ENCODE results near the gene EYA2. TPM values are rescaled to one million over a fixed set of nuclear protein-coding genes. Genes with fewer than 3 reads are reported as not detected.

EYA2 gene
- total RNA-seq, 1 donor from 2014 or later: 15.4 TPM

- Histone ChIP-seq H3K27me3 (no peaks in the 10 kb centered on the region), H3K4me3 (no peak overlapping the region), H3K27ac (no peak overlapping the region), H3K36me3 (no peaks in the 10 kb centered on the region), H3K4me1 (no peaks in the 10 kb centered on the region), H3K9me3 (no peaks in the 10 kb centered on the region)
- no peak for DNase-seq (ENCODE audit: low spot score in 2 of 2)
- intact Hi-C loops (cut with DNase I): no loop called here
- TF ChIP-seq CTCF (IDR thresholded peaks at IDR 0.05): no peak
Observed at GRCh38 chr20:47102629-47103028, 208.0 kb downstream of the EYA2 start.

GRCh38 chr20:47106786-47107185 is 212.1 kb downstream of the EYA2 start:
- H3K36me3 ChIP-seq: no peaks in the 10 kb centered on the region
- intact Hi-C loops (cut with DNase I): no loop called here
- H3K27ac ChIP-seq: no peak overlapping the region
- H3K27me3 ChIP-seq: no peaks in the 10 kb centered on the region
- no peak overlapping the region for H3K4me3 ChIP-seq
- no peak for DNase-seq (ENCODE audit: low spot score in 2 of 2)
- H3K9me3 ChIP-seq: peaks cover 0 to 10% of the 10 kb centered on the region in 2 donors
- no peak for TF ChIP-seq CTCF (IDR thresholded peaks at IDR 0.05)
- H3K4me1 ChIP-seq: no peaks in the 10 kb centered on the region

- no peaks in the 10 kb centered on the region for H3K36me3 ChIP-seq
- peaks cover 0 to 10% of the 10 kb centered on the region in 2 donors for H3K9me3 ChIP-seq
- no peaks in the 10 kb centered on the region for H3K4me1 ChIP-seq
- no peak overlapping the region for H3K27ac ChIP-seq
- DNase-seq (ENCODE audit: low spot score in 2 of 2): no peak
- H3K27me3 ChIP-seq: no peaks in the 10 kb centered on the region
- no peak for TF ChIP-seq CTCF (IDR thresholded peaks at IDR 0.05)
- H3K4me3 ChIP-seq: no peak overlapping the region
- intact Hi-C loops (cut with DNase I): no loop called here
Observed at GRCh38 chr20:47108994-47109393, 214.4 kb downstream of the EYA2 start.

GRCh38 chr20:47110819-47111218 is 216.2 kb downstream of the EYA2 start:
- no peak for TF ChIP-seq CTCF (IDR thresholded peaks at IDR 0.05)
- H3K4me1 ChIP-seq: no peaks in the 10 kb centered on the region
- intact Hi-C loops (cut with DNase I): no loop called here
- no peak overlapping the region for H3K4me3 ChIP-seq
- H3K27ac ChIP-seq: no peak overlapping the region
- DNase-seq (ENCODE audit: low spot score in 2 of 2): no peak
- H3K36me3 ChIP-seq: no peaks in the 10 kb centered on the region
- peaks cover 0 to 10% of the 10 kb centered on the region in 2 donors for H3K9me3 ChIP-seq
- no peaks in the 10 kb centered on the region for H3K27me3 ChIP-seq

- no peak overlapping the region for H3K27ac ChIP-seq
- DNase-seq (ENCODE audit: low spot score in 2 of 2): no peak
- H3K27me3 ChIP-seq: no peaks in the 10 kb centered on the region
- H3K9me3 ChIP-seq: peaks cover 0 to 10% of the 10 kb centered on the region in 2 donors
- H3K4me3 ChIP-seq: no peak overlapping the region
- no peaks in the 10 kb centered on the region for H3K36me3 ChIP-seq
- TF ChIP-seq CTCF (IDR thresholded peaks at IDR 0.05): no peak
- intact Hi-C loops (cut with DNase I): no loop called here
- H3K4me1 ChIP-seq: no peaks in the 10 kb centered on the region
Observed at GRCh38 chr20:47111576-47111975, 216.9 kb downstream of the EYA2 start.
